Cardiac septum (tissue), 1 donor: ENCODE data around the gene MIEF2. TPM values are rescaled to one million over a fixed set of nuclear protein-coding genes. Genes with fewer than 3 reads are reported as not detected.
"Not testable (repeated sequence)": the region's sequence is repeated elsewhere in the genome, so short reads cannot be mapped to it uniquely, and the experiment has no call there.

ENCODE experiments used
- DNase-seq: peaks from one replicate; pipeline ENCODE4 v3.0.0-alpha.2; 2020; ENCODE audit warnings: low spot score
- intact Hi-C: fragments of 100-400 bp; cut with DNase I; formaldehyde crosslinking; loops from one replicate; pipeline ENCODE4 v1.14.0; 2022
- long read RNA-seq: library from polyadenylated mRNA; unstranded; transcript quantifications from one replicate; pipeline ENCODE4 v2.0.0, GENCODE V29; 2021
- total RNA-seq: library from RNA; stranded (reverse); fragmentation: NEBNext Ultra II Directional; extraction: Animal tissue kit (Norgen Biotek cat#: 25700); gene quantifications from one replicate; pipeline ENCODE4 v1.2.1, GENCODE V29; 2021
- donor health status: DM: no; HTN: no; CAD: no.

Gene MIEF2, protein sequence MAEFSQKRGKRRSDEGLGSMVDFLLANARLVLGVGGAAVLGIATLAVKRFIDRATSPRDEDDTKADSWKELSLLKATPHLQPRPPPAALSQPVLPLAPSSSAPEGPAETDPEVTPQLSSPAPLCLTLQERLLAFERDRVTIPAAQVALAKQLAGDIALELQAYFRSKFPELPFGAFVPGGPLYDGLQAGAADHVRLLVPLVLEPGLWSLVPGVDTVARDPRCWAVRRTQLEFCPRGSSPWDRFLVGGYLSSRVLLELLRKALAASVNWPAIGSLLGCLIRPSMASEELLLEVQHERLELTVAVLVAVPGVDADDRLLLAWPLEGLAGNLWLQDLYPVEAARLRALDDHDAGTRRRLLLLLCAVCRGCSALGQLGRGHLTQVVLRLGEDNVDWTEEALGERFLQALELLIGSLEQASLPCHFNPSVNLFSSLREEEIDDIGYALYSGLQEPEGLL
- total RNA-seq = 28.0 TPM
- long read RNA-seq, transcript MIEF2-201 (4 exons, 3,364 nt) = major isoform, 62 of 76 reads
- long read RNA-seq, partial matches to known transcripts = 3 of 76 reads
- long read RNA-seq, other reads (novel, unspliced or antisense) = 10 of 76 reads

DNA sequence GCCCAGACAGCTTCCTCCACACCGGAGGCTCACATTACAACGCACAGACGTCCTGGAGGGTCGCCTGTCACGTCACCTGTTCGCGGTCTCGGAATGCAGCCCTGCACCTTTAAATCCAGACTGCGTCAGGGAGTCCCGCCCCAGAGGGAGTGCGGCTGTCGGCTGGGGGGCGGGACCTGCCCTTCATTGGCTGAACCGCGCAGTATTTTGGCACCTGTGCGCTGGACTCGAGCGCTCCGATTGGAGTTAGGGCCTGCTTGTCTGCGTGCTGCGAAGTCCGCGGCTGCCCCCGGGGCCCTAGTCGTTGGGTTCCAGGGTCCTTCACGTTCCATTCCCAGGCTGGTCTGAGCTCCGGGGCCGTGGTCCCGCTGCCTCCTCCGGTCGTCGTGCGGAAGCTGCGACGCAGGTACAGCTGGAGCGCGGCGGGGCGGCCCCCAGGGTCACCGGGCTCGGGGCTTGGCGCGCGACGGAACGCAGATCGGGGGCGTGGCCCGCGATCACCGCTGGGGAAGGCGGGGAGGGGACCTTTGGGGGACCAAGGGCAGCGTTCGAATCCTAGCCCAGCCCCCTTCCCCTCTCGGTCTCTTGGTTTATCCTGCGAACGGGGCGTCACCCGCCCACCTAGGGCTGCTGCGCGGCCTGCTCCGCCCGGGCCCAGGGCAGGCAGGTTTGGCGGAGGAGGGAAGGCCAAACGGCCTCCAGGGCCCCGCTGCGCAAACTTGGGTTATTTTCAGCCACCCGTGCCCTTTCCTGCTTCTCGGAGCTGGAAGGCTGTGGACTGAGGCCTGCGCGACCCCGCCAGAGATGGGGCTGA, at the start of gene MIEF2:
Gene MIEF2, plus strand, starts transcription at position 331 of the 814 bp plus-strand sequence. CDS start 2,059 bp downstream, outside the sequence.
- intact Hi-C loops = loop anchor here (2.0 kb wide), 3 partner anchors 36 to 76 kb away; partner anchors contain the start of genes LLGL1, SMCR8 and TOP3A

GRCh38 chr17:18213666-18214270, 46.7 kb upstream of the MIEF2 start:
- no peak for DNase-seq
- intact Hi-C loops = no loop called here

More for the DNA sequence above, at the start of gene MIEF2:
- DNase-seq = peak; percentile 98

DNA sequence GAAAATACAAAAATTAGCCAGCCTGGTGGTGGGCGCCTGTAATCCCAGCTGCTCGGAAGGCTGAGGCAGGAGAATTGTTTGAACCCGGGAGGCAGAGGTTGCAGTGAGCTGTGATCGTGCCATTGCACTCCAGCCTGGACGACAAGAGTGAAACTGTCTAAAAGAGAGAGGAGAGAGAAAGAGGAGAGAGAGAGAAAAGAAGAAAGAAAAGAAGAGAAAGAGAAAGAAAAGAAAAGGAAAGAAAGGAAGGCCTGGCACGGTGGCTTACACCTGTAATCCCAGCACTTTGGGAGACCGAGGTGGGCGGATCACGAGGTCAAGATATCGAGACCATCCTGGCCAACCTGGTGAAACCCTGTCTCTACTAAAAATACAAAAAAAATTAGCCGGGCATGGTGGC, 43.6 kb upstream of the MIEF2 start:
- intact Hi-C loops = loop anchor here (5.0 kb wide), 1 partner anchor 75 kb away; no protein-coding TSS in a partner anchor
- DNase-seq = not testable (repeated sequence)

GRCh38 chr17:18217412-18218015, 42.9 kb upstream of the MIEF2 start:
- intact Hi-C loops = loop anchor here (5.0 kb wide), 1 partner anchor 75 kb away; no protein-coding TSS in a partner anchor
- peak; percentile 89 for DNase-seq

DNA sequence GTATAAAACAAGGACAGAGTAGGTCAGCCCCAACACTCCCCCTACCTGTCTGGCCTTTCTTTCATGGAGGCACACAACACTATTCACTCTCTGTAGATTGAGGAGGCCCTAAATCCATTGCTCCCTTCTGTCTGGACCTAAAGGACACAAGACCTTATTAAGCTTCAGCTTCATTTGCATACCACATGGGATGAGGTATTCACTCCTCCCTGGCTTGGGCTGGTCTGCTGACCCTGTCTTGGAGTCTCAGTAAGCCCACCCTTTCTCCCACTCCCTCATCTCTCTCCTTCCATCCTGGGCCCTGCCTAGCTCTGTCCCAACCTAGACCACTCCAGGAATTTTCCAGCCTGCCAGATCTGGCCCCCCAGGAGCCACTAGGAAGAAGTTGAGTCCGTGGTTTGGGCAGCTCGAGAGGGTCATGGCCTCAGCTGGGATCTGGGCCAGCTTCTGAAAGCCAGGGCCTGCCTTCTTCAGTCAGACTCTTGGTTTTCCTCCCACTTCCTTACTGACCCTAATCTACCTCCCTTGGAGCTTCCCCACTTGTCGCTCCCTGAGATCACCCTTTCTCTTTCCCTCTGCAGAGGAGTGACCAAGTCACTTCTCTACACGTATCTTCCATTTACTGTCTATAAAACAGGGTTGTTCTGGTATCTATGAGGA, 41.6 kb upstream of the MIEF2 start:
- no peak for DNase-seq
- intact Hi-C loops = loop anchor here (5.0 kb wide), 1 partner anchor 77 kb away; no protein-coding TSS in a partner anchor

- DNase-seq = no peak
- intact Hi-C loops = loop anchor here (2.0 kb wide), 2 partner anchors 37 to 91 kb away; partner anchors contain the start of genes MIEF2, SMCR8 and TOP3A
Observed at GRCh38 chr17:18224053-18224386, 36.4 kb upstream of the MIEF2 start.

DNA sequence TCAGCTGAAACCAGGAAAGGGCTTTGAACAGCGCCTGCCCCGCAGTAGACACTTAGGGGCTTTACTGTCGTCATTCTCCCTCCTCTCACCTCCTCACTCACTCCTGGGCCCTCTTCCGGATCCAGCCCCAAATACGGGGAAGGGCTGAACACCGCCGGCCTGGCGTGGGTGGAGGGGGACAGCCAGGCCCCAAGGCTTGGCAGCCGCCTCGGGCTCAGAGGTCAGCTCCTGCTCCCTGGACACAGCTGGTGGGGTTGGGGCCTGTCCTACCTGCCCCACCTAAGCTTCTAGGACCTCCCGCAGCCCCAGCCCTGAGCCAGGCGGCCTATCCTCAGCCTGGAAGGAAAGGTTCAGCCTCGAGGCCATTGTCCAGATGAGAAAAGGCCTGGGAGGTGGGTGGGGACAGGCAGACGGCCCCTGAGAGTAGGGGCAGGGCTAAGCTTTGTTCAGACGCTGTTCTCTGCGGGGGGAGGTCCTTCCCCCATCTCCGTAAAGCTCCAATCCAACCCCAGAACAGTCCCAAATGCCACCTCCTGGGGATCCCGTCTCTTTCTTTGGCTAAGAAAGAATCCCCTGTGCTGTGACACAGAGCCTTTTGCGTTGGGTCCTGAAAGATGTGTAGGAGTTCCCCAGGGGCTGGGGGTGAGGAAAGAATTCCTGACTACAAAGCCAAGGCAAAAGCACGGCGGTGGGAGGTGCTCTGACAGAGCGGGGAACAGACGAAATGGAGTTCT, 35.9 kb upstream of the MIEF2 start:
- DNase-seq = no peak
- intact Hi-C loops = loop anchor here (2.0 kb wide), 2 partner anchors 36 to 90 kb away; partner anchors contain the start of genes MIEF2, SMCR8 and TOP3A

DNA sequence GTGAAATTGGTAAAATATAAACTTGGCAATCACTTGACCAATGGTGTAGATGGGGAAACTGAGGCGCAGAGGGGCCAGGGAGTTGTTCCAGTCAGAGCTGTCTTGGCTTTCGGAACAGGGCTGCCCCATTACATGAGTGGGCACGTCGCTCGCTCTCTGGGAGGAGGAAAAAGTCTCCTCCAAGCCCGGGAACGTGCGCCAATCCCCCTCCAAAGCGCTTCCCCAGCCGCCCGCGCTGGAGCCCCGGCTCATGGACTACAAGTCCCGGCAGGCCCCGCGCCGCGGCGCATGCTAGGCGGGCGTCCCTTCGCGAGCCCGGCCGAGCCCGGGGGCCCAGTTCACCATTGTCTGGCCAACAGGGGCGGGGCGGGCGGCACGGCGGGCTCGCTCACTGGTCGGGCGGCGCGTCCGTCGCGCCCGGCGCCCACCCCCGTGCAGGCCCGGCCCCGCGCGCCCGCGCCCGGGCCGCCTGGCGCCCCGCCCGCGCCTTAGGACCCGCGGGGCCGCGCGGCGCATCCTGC, 35.3 kb upstream of the MIEF2 start, which contains the start of gene LLGL1:
Gene LLGL1, plus strand, starts transcription at position 515 of the 521 bp plus-strand sequence. CDS start 48 bp downstream, outside the sequence.
- intact Hi-C loops = loop anchor here (2.0 kb wide), 2 partner anchors 36 to 90 kb away; partner anchors contain the start of genes MIEF2, SMCR8 and TOP3A
- peak; percentile 98 for DNase-seq

- DNase-seq = no peak
- intact Hi-C loops = loop anchor here (2.0 kb wide), 2 partner anchors 35 to 89 kb away; partner anchors contain the start of genes MIEF2, SMCR8 and TOP3A
Observed at GRCh38 chr17:18225642-18226283, 34.7 kb upstream of the MIEF2 start.

GRCh38 chr17:18226284-18226945, 34.0 kb upstream of the MIEF2 start:
- DNase-seq = no peak
- intact Hi-C loops = no loop called here

- DNase-seq = no peak
- intact Hi-C loops = no loop called here
Observed at GRCh38 chr17:18227635-18228034, 32.8 kb upstream of the MIEF2 start.

- no peak for DNase-seq
- intact Hi-C loops = no loop called here
Observed at GRCh38 chr17:18228176-18228682, 32.2 kb upstream of the MIEF2 start.

- DNase-seq = no peak
- intact Hi-C loops = no loop called here
Observed at GRCh38 chr17:18229254-18229653, 31.2 kb upstream of the MIEF2 start.

DNA sequence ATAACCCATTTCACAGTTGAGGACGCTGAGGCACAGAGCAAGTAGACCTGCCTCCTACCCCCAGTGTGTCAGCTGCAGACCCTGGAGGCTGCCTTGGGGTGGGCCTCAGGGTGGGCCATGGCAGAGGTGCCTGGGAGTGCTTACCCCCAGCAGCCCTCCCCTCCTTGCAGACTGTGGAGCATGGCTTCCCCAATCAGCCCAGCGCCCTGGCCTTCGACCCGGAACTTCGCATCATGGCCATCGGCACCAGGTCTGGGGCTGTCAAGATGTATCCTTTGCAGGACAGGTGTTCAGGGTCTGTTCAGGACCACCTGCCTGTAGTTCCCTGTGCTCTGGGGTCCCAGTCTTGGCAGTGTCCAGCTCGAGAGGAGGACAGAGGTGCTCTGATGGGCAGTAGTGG, 30.7 kb upstream of the MIEF2 start:
- intact Hi-C loops = no loop called here
- no peak for DNase-seq

DNA sequence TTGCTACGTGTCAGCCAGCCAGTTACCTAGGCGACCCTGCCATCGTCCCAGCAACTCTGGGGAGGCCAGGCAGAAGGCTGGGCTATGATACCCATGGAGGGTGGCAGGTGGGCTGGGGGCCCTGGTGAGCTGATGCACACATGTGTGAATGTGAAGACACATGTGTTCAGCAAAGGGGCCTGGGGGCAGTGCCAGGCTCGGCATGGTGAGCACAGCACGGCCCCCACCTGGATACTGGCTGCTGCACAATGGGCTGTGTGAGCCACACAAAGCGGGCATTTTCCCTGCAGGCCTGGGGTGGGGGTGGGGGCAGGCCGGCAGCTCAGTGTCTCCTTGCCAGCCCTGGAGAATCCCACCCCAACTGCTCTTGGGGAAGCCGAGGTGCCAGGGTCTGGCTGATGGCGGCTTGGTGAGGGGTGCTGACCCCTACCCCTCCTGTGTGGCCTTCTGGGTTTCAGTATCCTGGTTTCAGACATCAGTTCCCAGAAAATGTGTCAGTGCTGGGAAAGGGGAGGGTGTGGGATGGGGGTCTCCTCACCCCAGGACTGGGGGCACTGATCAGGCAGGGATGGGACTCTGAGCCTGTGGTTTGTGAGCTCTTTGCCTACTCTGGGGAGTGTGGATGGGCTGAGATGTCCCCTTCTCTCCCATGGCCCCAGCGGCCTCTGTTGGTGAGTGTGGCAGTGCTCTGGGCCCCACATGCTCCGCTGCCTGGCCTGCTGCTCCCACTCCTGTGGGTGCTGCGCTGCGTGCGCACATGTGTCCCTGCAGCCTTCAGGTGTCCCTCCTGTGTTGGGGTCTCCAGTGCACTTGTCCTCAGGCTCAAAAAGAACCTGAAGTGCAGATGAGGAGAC, 29.9 kb upstream of the MIEF2 start:
- no peak for DNase-seq

More for the DNA sequence above, 29.9 kb upstream of the MIEF2 start:
- intact Hi-C loops = no loop called here
